ENCODE measurements around the gene CELF2.

CELF2 gene

DNA sequence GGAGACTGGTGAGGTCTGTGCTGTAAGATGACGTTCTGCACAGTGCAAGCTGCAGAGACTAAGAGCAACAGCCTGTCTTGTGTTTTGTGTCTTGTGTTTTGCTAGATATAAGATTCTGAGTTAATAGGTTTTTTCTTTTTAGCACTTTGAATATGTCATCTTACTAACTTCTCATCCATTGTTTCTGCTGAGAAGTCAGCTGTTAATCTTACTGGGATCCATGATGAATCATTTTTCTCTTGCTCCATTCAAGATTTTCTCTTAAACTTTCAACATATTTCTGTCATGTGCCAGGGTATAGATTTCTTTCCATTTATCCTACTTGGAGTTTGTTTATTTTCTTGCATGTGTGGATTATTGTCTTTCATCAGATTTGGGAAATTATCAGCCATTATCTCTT is 290.3 kb downstream of the CELF2 start:
- DNase-seq = no peak

GRCh38 chr10:11311027-11311426 is 293.4 kb downstream of the CELF2 start:
- no peak for DNase-seq

DNA sequence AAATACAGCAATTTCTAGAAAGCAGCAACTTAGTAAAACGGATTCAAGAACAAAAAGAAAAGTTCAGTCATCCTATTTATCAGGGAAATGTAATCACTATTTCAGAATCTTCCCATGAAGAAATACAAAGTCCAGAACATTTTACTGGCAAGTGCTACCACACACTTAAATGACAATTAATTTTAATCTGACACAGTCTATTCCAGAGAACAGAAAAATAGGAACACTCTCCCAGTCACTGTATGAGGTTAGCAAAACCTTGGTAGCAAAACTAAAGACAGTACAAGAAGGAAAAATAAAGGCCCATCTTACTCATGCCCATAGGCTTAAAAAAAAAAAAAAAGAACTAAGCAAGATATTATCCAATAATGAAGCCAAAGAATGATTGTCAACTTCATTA is 295.8 kb downstream of the CELF2 start:
- DNase-seq = no peak

GRCh38 chr10:11317936-11318670 is 300.4 kb downstream of the CELF2 start:
- no peak for DNase-seq

DNA sequence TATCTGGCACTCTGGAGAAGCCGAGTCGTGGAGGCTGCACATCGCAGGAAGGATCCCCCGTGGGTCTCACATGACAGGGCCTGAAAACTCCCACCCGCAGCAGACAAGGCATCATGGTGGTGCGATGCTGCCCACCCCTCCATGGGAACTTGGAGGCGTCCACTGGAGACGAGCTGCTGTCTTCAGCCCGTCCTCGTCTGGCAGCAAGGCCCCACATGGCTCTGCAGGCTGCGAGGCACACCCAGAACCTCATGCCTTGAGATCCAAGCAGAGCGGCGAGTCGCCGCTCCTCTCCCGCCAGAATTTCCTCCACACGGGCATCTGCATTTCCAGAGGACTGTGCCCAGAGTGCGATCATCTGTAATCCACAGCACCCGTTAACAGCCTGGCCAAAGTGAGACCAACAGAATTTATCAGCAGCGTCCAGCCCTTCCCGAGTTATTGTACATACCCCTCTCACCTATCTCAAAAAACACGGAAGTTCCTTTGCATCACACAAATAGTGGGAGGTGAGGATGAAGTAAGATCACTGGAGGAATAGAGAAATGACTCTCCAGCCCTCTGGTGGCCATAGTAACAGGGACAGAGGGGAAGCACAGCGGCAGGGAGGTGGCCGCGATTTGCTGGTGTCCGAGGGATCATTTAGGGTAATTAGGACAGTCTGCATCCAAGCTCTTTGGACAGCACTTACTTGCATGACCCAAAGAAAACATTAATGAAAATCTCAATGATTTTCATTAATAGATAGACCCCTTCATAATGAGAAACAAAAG is 301.3 kb downstream of the CELF2 start:
- DNase-seq = no peak

DNA sequence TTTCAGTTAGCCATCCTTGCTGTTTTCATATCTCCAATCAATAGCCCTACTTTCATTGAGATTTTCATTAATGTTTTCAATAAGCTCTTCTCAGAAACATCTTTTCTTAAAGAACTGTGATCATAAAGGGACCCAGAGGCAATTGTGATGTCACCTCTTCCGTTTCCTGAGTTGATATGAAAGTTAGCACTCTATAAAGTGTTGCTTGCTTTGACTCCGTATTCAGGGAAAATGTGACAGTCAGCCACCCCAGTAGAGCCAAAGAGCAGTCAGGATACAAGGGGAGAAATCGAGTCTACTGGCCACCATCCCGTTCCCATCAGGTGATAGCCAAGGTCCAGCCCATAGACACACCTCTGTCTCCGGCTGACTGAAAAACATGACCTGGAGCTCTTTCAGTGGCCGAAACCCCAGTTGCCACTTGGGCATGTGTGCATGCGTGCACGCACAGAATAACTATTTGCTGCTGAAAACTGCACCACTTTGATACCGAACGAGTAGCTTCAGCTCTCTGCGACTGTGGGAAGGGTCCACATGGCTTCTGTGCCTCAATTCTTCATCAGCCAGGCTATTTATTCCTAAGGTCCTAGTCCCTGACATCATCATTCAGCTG is 302.4 kb downstream of the CELF2 start:
- no peak for DNase-seq

DNA sequence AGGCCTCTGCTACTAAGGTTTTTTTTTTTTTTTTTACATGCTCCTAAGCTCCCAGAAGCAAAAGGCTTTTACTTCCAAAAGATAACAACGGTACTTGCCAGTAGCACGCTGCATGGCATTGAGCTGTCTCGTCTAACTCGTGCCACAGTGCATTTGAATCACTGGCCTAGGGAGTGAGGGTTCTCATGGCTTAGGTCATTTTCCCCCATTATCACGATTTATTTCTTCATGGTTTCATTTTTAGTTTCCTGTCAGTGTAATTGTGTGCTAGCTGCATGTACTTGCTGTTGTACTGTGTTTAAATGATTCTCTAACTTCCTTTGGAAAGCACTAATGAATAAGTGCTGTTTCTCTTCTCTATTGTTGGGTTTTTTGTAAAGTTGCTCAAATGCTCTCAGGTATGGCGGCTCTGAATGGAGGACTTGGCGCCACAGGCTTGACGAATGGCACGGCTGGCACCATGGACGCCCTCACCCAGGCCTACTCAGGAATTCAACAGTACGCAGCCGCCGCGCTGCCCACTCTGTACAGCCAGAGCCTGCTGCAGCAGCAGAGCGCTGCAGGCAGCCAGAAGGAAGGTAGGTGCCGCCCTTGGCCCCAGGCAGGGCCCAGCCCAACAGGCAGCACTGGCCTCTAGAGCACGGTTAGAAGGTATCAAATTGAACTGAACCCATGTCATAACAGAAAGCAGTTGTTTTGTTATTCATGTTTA is 303.3 kb downstream of the CELF2 start:
- DNase-seq = no peak

- DNase-seq = no peak
Measured at GRCh38 chr10:11322698-11323097, 305.0 kb downstream of the CELF2 start.

GRCh38 chr10:11324761-11325321 is 307.2 kb downstream of the CELF2 start:
- DNase-seq = no peak

- no peak for DNase-seq
Measured at GRCh38 chr10:11325817-11326216, 308.1 kb downstream of the CELF2 start.

GRCh38 chr10:11326241-11326640 is 308.6 kb downstream of the CELF2 start:
- DNase-seq = no peak

GRCh38 chr10:11326913-11327616 is 309.4 kb downstream of the CELF2 start:
- DNase-seq = no peak

- no peak for DNase-seq
Measured at GRCh38 chr10:11328264-11329061, 310.8 kb downstream of the CELF2 start.

DNA sequence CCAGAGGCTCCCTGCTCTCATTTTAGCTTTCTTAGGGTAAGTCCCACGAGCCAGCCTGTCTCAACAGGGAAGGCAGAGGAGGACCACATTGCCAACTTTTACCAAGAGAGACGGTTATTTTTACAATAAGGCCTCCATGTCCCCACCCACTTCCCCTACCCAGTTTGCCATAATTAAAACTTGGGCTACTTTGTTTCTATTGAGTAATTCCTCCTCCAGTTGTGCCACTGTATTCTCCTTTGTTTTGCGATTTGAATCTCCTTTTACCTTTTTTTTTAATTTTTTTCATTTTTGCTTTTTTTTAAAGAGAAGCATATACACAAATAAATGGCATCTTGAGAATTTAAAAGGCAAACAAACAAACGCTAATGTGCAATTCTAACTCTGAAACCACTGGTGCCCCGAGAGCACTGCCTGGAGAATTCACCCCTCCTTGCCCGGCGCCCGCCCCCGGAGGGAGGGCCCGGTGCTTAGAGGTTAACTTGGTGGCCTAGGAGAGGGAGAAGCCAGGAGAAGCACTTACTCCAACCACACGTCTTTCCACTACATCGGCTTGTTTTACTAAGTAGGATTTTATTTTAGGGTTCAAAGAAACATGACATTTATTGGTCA is 311.5 kb downstream of the CELF2 start:
- no peak for DNase-seq

DNA sequence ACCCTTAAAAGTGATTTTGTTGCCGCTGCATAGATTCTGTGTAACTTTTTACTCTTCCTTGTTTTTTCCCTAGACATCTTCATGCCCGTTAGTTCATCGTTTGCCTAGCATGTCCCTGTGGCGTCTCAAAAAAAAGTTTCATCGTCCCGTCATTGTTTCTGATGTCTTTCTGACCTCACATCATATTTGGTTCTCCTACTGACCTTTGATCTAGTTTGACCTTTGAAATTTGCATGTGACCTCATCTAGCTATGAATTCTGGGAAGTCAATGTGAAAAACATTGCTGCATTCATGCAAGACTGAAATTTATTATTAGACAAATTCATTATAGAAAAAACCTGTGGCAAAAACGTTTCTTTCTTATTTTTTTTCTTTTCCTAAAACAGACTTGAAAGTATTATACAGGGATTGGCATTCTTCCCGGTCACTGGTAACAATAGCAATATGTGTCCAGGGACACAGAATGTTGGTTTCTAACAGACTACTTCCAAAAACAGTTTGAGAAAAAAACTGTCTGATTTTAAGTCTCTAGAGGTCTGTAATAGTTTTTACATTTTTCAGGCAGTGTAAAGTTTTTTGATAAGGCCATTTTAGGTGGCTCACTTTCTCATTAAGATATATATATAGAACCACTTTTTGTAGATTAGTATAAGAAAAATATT is 312.8 kb downstream of the CELF2 start:
- DNase-seq = no peak

GRCh38 chr10:11331046-11331577 is 313.4 kb downstream of the CELF2 start:
- DNase-seq = no peak

DNA sequence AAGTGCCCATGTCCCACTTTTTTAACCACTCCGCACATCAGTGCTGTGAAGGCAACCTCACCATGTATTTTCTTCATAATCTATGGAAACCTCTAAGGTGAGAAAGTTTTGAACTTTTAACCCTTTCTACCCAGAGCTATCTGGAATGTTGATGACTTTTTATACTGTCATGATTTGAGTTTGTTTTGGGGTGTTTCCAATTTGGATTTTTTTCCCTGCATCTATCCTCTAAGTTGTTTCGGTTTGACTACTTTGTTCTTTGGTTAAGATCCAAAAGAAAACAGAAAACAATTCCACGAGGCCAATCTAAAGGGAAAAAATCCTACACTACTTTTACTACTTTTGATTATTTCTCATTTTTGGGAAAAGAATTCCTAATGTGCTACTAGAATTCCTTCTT is 314.1 kb downstream of the CELF2 start:
- no peak for DNase-seq

DNA sequence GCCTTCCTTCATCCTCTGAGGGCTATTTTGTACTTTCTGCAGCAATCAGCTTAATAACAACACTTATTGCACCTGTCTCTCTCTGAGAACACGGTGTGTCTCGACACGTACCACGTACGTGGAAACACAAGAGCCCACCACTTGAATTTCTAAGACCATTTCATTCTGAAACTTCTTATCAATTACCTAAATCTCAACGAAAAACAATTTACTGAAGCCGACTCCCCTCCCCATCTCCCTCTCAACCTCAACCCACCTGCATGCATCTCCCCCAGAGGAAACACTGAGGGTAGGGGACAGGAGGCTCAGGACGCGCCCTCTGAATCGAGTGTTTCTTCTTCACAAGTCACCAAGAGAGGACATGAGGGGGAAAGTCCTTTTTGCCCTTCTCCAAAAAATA is 315.2 kb downstream of the CELF2 start:
- no peak for DNase-seq

GRCh38 chr10:11334436-11334835 is 316.8 kb downstream of the CELF2 start:
- no peak for DNase-seq

DNA sequence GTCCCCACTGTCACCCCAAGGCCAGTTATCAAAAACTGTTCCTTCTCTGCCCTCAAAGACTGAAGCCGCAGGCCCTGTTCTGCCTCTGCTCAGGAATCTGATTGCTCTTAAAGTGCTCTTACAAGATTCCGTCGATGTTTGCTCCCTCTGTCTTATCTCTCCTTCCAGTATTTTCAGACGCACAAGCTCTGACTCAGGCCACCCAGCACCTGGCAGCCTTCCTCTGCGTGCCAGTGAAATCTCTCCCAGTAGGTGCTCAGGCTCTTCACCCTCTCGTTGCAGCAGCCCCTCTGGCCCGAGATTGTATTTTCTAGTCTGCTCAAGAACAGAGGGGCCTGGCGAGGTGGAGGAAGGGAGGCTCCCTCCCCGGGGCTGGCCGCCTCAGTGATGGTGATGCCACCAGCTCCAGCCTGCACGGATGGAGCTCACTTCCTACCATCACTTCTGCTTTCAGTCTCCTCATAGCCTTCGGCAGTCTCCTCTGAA is 317.5 kb downstream of the CELF2 start:
- DNase-seq = no peak
